Urothelium cell line (cell line): Measurements from ENCODE around the gene SHB.
"Not testable (repeated sequence)": the region's sequence is repeated elsewhere in the genome, so short reads cannot be mapped to it uniquely, and the experiment has no call there.

Experiments used
- DNase-seq: peaks from one replicate; pipeline ENCODE4 v3.0.0; 2011; ENCODE audit warnings: low spot score, mixed read lengths
- FAIRE-seq: peaks from 2 replicates; lab custom pipeline; 2011; peaks lifted over from hg19 to GRCh38; lab: Jason Lieb, UNC

Gene SHB

GRCh38 chr9:37909836-37910235, 159.2 kb downstream of the SHB start:
- not testable (repeated sequence) for FAIRE-seq, DNase-seq

GRCh38 chr9:37909326-37909725, 159.7 kb downstream of the SHB start:
- DNase-seq = no peak
- FAIRE-seq = no peak

- FAIRE-seq (no peak), DNase-seq (no peak)
Measured at GRCh38 chr9:37908698-37909186, 160.3 kb downstream of the SHB start.

- no peak for FAIRE-seq
Measured at GRCh38 chr9:37908283-37908682, 160.7 kb downstream of the SHB start.

GRCh38 chr9:37906312-37907239, 162.5 kb downstream of the SHB start:
- DNase-seq = no peak
- FAIRE-seq = no peak

More at GRCh38 chr9:37908283-37908682, 160.7 kb downstream of the SHB start:
- no peak for DNase-seq

GRCh38 chr9:37905776-37906175, 163.3 kb downstream of the SHB start:
- no peak for FAIRE-seq

GRCh38 chr9:37905131-37905505, 163.9 kb downstream of the SHB start:
- FAIRE-seq (no peak), DNase-seq (no peak)

More at GRCh38 chr9:37905776-37906175, 163.3 kb downstream of the SHB start:
- no peak for DNase-seq

GRCh38 chr9:37904445-37905130, 164.4 kb downstream of the SHB start:
- FAIRE-seq (no peak), DNase-seq (no peak)

GRCh38 chr9:37903647-37904444, 165.2 kb downstream of the SHB start, which contains the start of gene SLC25A51:
SLC25A51 (minus strand) TSS chr9:37904127; CDS start chr9:37888550, 15,577 bp downstream.
- peak; percentile 93 for DNase-seq

GRCh38 chr9:37902796-37903646, 166.0 kb downstream of the SHB start:
- FAIRE-seq (no peak), DNase-seq (no peak)

More at GRCh38 chr9:37903647-37904444, 165.2 kb downstream of the SHB start, which contains the start of gene SLC25A51:
- FAIRE-seq = peak; percentile 73

GRCh38 chr9:37902131-37902530, 166.9 kb downstream of the SHB start:
- DNase-seq = no peak
- FAIRE-seq = no peak

- no peak for DNase-seq
- FAIRE-seq = no peak
Measured at GRCh38 chr9:37899041-37899440, 170.0 kb downstream of the SHB start.

- DNase-seq = no peak
- FAIRE-seq = no peak
Measured at GRCh38 chr9:37897665-37898064, 171.4 kb downstream of the SHB start.

GRCh38 chr9:37892063-37892462, 177.0 kb downstream of the SHB start:
- DNase-seq (no peak), FAIRE-seq (no peak)

- not testable (repeated sequence) for DNase-seq, FAIRE-seq
Measured at GRCh38 chr9:37891042-37891441, 178.0 kb downstream of the SHB start.

GRCh38 chr9:37889536-37889935, 179.5 kb downstream of the SHB start:
- FAIRE-seq = no peak
- no peak for DNase-seq

- DNase-seq, FAIRE-seq: not testable (repeated sequence)
Measured at GRCh38 chr9:37887977-37888583, 180.9 kb downstream of the SHB start.

GRCh38 chr9:37880916-37881479, 188.0 kb downstream of the SHB start:
- no peak for FAIRE-seq
- DNase-seq = no peak

- DNase-seq (no peak), FAIRE-seq (no peak)
Measured at GRCh38 chr9:37876376-37876775, 192.7 kb downstream of the SHB start.
